HG03442 (cell line): ENCODE measurements around the gene IFT43.

Experiments used
- ATAC-seq: cut with Tn5 transposase; IDR thresholded peaks from one replicate; pipeline ENCODE4 v1.9.1; 2021; ENCODE audit warnings: mild to moderate bottlenecking, moderate library complexity; ENCODE audit not compliant: unreplicated experiment

Gene IFT43

DNA sequence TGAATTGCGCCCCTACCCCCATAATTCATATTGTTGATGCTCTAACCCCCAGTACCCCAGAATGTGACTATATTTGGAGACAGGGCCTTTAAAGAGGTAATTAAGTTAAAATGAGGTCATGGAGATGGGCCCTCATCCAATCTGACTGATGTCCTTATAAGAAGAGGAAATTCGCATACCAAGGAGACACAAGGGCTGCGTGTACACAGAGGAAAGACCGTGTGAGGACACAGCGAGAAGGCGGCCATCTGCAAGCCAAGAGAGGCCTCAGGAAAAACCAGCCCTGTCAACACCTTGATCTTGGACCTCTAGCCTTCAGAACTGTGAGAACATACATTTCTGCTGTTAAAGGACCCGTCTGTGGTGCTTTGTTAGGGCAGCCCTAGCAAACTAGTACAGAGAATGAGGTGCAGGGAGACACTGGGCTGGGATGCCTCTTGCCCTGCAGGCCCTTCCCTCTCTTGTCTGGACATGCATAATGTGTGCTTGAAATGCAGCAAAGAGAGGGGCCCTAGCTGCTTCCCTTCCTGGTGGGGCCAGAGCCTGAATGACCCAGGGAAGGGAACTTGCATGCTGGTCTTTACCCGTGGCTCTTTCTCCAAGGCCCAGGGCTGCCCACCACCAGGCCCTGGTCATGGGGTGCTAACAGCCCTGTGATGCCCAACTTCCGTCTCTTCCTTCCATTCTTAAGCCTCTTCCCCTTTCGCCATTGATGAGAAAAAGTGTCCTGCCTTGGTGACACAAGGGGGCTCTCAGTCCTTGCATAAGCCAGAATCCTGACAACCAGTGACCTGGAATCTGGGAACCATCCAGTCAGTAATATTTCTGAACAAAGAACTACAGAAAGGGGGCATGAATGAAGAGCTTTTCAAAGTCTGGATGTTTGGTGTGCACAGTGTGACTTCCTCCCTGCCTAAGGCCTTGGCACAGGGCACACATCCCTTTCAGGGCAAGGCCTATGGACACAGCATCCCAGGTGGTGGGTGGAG is 116.1 kb downstream of the IFT43 start:
- no peak for ATAC-seq

DNA sequence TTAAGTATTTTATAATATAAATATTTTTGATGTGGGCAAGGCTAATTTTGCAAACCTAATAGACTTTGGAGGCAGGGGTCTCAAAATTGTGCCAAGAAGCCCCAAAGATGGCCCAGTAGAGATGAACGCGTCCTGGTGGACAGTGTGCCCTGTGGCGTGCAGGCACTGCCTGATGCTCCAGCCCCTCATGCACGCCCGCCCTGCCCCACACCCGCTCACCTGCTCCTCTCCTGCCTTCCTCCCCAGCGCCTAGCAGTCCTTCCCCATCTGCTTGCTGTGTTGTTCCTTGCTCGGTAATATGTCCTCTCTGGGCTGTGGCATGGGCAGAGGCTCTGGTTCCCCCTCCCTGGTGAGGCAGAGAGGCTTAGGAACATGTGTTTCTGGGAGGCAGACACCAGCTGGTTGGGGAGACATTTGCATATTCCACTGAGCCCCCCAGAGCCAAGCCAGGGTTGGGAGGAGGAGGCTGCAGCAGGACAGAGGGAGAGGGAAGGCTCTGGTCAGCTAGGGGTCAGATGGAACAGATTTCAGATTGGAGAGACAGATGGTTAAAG is 119.3 kb downstream of the IFT43 start:
- no peak for ATAC-seq

DNA sequence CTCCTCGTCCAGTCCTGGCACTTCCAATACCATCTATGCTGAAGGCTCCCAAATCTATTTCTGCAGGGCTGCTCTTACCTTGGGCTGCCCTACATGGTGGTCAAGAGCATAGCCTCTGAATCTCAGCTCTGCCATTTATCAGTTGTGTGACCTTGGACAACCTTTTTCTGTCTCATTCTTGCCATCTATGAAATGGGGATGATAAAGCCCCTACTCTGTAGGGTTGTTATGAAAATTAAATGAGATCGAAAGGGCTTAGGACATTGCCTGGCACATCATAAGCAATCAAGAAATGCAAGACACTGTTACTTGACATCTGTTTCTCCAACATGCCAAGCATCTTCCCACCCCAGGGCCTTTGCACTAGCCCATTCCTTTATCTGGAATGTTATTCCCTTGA is 120.6 kb downstream of the IFT43 start:
- ATAC-seq = no peak

DNA sequence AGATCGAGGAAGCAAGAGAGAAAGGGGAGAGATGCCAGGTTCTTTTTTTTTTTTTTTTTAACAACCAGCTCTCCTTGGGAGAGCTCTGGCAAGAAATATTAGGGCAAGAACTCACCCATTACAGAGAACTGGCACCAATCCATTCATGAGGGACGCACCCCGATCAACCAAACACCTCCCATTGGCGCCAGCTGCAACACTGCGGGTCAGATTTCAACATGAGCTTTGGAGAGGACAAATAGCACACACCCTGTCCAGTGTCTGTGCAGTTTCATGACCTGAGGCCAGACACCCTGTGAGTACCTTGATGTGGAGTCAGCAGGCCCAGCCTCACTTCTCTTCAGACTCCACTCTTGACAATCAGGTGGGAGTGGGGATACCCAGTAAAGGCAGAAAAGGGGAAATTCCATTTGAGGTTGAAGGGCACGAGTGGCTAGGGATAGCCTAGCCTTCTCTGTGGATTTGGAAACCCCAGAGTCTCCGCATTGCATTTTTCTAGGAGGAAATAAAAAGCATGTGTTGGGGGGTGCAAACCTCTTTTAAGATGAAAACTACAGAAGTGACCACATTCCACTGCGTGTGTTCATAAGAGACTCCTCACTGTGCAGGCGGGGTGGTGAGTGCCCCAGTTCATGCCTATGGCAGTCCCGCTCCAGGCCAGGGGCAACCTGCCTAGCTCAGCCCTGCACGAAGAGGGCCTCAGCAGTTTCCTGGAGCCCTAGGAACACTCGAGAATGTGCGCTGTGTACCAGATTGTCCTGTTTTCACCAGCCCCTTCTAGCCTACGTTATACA is 123.7 kb downstream of the IFT43 start:
- ATAC-seq = no peak

- no peak for ATAC-seq
Measured at GRCh38 chr14:76112889-76113624, 127.5 kb downstream of the IFT43 start.

DNA sequence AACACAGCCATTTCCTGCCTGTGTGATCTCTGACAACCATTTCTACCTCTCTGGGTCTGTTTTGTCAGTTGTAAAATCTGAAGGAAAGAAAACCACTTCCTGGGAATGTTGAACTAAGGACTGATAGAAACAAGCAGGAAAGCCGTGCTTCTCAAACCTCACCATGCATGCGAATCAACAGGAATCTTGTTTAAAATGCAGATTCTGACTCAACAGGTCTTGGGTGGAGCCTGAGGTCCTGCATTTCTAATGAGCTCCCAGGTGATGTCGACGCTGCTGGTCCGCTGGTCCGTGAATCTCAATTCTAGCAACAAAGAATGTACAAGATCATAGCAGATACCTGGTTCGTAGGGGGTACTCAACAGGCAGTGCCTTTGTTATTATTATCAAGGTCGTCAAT is 128.1 kb downstream of the IFT43 start:
- no peak for ATAC-seq

- ATAC-seq = no peak
Measured at GRCh38 chr14:76115010-76115422, 129.5 kb downstream of the IFT43 start.

GRCh38 chr14:76117789-76118484 is 132.4 kb downstream of the IFT43 start:
- no peak for ATAC-seq

GRCh38 chr14:76118594-76118993 is 133.0 kb downstream of the IFT43 start:
- no peak for ATAC-seq

DNA sequence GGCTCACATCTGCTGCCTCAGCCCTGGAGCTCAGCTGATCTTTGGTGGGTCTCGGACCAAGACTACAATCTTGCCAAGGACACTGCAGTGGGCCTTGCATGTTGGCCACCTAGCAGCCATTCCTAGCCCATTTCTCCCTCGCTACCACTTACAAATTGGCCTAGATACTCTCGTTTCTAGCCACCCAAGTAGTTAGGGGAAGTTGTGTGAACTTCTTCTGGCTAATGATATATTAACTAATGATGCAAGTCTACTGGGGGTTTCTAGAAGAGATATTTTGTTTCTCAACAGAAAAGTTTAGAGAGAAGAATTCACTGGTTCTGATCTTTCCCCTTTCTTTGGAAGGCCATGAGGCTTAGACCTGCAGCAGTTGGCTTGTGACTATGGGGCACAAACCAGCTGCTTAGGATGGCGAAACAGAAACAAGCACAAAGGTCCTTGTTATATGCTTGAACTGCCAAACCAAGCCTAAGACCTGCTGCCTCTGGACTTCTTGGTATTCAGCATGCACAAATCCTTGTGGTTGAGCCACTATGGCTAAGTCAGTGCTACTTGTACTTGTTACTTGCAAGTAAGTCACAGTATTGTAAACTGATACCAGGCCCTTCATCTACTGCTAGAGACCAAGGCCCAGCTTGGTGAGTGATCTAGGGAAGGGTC is 135.7 kb downstream of the IFT43 start:
- ATAC-seq = no peak

- ATAC-seq = no peak
Measured at GRCh38 chr14:76123426-76124225, 138.1 kb downstream of the IFT43 start.

- ATAC-seq = no peak
Measured at GRCh38 chr14:76125511-76125910, 139.9 kb downstream of the IFT43 start.

- no peak for ATAC-seq
Measured at GRCh38 chr14:76126076-76126475, 140.5 kb downstream of the IFT43 start.

GRCh38 chr14:76129851-76130576 is 144.5 kb downstream of the IFT43 start:
- ATAC-seq = no peak

GRCh38 chr14:76131071-76131965 is 145.8 kb downstream of the IFT43 start:
- no peak for ATAC-seq

DNA sequence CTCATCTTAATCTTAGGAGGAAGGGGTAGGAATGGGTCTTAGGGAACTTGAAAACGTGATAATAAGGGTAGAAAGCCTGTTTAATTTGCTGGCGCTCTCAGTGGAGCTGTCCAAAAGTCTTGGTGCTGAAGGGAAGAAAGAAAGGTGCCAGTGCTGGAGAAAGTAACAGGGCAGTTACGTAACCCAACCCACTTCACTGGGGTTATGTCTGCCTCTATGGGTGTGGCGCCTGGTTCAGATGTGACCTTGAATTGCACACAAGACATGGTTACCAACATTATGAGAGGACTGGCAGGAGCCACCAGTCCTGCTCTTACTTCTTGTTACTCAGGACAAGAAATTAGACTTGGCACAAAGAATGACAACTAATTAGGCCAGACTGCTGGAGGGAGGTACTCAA is 147.5 kb downstream of the IFT43 start:
- no peak for ATAC-seq
